GM12801 (cell line): Measurements from ENCODE around the gene AGT.

Experiments used
- CTCF ChIP-seq: IDR thresholded peaks from one replicate; pipeline ENCODE4 v1.5.1; 2011; ENCODE audit warnings: control low read depth; ENCODE audit not compliant: insufficient read length; ENCODE audit errors: extremely low read depth

AGT gene

GRCh38 chr1:230754796-230755195, 40.9 kb upstream of the AGT start:
- TF ChIP-seq CTCF, result no peak

GRCh38 chr1:230753586-230754251, 39.8 kb upstream of the AGT start:
- no peak for TF ChIP-seq CTCF

GRCh38 chr1:230753191-230753585, 39.3 kb upstream of the AGT start:
- no peak for TF ChIP-seq CTCF

GRCh38 chr1:230752407-230752806, 38.5 kb upstream of the AGT start:
- no peak for TF ChIP-seq CTCF

GRCh38 chr1:230750986-230751625, 37.2 kb upstream of the AGT start:
- TF ChIP-seq CTCF, result no peak

- no peak for TF ChIP-seq CTCF
These were observed 36.7 kb upstream of the AGT start for GRCh38 chr1:230750576-230750975.

- TF ChIP-seq CTCF, result no peak
These were observed 35.7 kb upstream of the AGT start for GRCh38 chr1:230749635-230750034.

GRCh38 chr1:230749150-230749549, 35.2 kb upstream of the AGT start:
- no peak for TF ChIP-seq CTCF
